HepG2 (cell line): ENCODE results near the gene DNM1. TPM values are rescaled to one million over a fixed set of nuclear protein-coding genes. Genes with fewer than 3 reads are reported as not detected.

Experiments used
- ATAC-seq: fragments of 200-7000 bp; cut with Tn5 transposase; 3 replicates; pipeline ENCODE4 v1.9.1; 2020; ENCODE audit warnings: mild to moderate bottlenecking, moderate library complexity
- BruUV-seq: library from RNA; stranded (reverse); fragments of 400-500 nt; replicated peaks from 2 replicates; lab custom pipeline; 2021; lab: Mats Ljungman, UMichigan
- CTCF ChIA-PET: fragments of 300-600 bp; formaldehyde crosslinking; extraction: SDS; loops from one replicate; lab custom pipeline; 2021; ENCODE audit warnings: low total read pairs, inconsistent platforms, low intra/inter-chr PET ratio; lab: Yijun Ruan, JAX
- POLR2A ChIA-PET: fragments of 350-600 bp; sonication (Branson Sonifier 250); formaldehyde crosslinking; loops from one replicate; lab custom pipeline; 2020; ENCODE audit warnings: antibody characterized with exemption, inconsistent platforms; lab: Yijun Ruan, JAX
- DNase-seq: peaks from one replicate; pipeline ENCODE4 v3.0.0-alpha.2; 2015; ENCODE audit warnings: low spot score
- FAIRE-seq: peaks from 3 replicates; lab custom pipeline; 2011; peaks lifted over from hg19 to GRCh38; lab: Jason Lieb, UNC
- H2AFZ ChIP-seq: one replicate; pipeline ENCODE4 v1.6.1; 2011; ENCODE audit warnings: low read length, inconsistent platforms
- H3K27ac ChIP-seq: fragments of 300-600 bp; 3 replicates; pipeline ENCODE4 v1.8.0; 2011; ENCODE audit warnings: mixed run types, mild to moderate bottlenecking, mixed read lengths, low read length, inconsistent platforms; ENCODE audit not compliant: insufficient read depth; ENCODE audit errors: extremely low read length
- H3K27me3 ChIP-seq, 2 experiments: fragments of 200-600 bp in 1 of 2; 2 replicates in 1 of 2; 3 replicates in 1 of 2; pipeline versions ENCODE4 v1.6.0 to v1.8.0; 2011; ENCODE audit warnings: low read length in 2 of 2, mild to moderate bottlenecking in 2 of 2, moderate library complexity in 2 of 2, inconsistent platforms in 1 of 2; ENCODE audit not compliant: insufficient read depth in 2 of 2, control insufficient read depth in 1 of 2
- H3K36me3 ChIP-seq, 2 experiments: fragments of 200-600 bp in 1 of 2; replicated peaks in 1 of 2; 2 replicates in 1 of 2; 3 replicates in 1 of 2; pipeline versions ENCODE4 v1.5.1 to v1.8.0; 2011; ENCODE audit warnings: low read length in 2 of 2, inconsistent platforms in 1 of 2; ENCODE audit not compliant: insufficient read depth in 2 of 2, control insufficient read depth in 1 of 2
- H3K4me1 ChIP-seq: 2 replicates; pipeline ENCODE4 v1.5.1; 2012; ENCODE audit warnings: low read length, inconsistent platforms; ENCODE audit not compliant: insufficient read depth
- H3K4me2 ChIP-seq: 2 replicates; pipeline ENCODE4 v1.6.0; 2011; ENCODE audit warnings: low read depth, low read length, inconsistent platforms
- H3K4me3 ChIP-seq, 3 experiments: fragments of 200-600 bp in 1 of 3; sonication (generic), shearing (Covaris generic) in 1 of 3; replicated peaks in 1 of 3; 2 replicates each; pipeline ENCODE4 v1.5.1; 2011 to 2016; ENCODE audit warnings: low read length in 3 of 3, inconsistent platforms in 2 of 3, low read depth in 2 of 3, mild to moderate bottlenecking in 2 of 3, control low read depth in 1 of 3, mixed read lengths in 1 of 3; ENCODE audit not compliant: insufficient read depth in 1 of 3
- H3K79me2 ChIP-seq: one replicate; pipeline ENCODE4 v1.6.1; 2011; ENCODE audit warnings: low read length, inconsistent platforms; ENCODE audit not compliant: insufficient read depth
- H3K9ac ChIP-seq: 2 replicates; pipeline ENCODE4 v1.6.0; 2011; ENCODE audit warnings: mild to moderate bottlenecking, low read depth, low read length, inconsistent platforms; ENCODE audit not compliant: insufficient read depth
- H3K9me3 ChIP-seq: 2 replicates; pipeline ENCODE4 v1.5.1; 2012; ENCODE audit warnings: mild to moderate bottlenecking, low read length
- H4K20me1 ChIP-seq: 2 replicates; pipeline ENCODE4 v1.6.0; 2011; ENCODE audit warnings: inconsistent platforms, mild to moderate bottlenecking, low read length, moderate library complexity; ENCODE audit not compliant: insufficient read depth
- ARID3A ChIP-seq: IDR thresholded peaks from 2 replicates; pipeline ENCODE4 v1.6.1; 2012; ENCODE audit warnings: low read depth, low read length, improper control_type of control experiment
- GTF3A ChIP-seq: sonication (generic); formaldehyde crosslinking; conservative IDR thresholded peaks from 2 replicates; pipeline ENCODE4 v1.4.0; 2020; ENCODE audit warnings: mild to moderate bottlenecking, missing genetic modification reagents
- HNF1B ChIP-seq: sonication (generic); formaldehyde crosslinking; IDR thresholded peaks from 2 replicates; pipeline ENCODE4 v1.5.1; 2020; ENCODE audit warnings: mild to moderate bottlenecking, moderate library complexity, missing genetic modification reagents
- POLR2AphosphoS5 ChIP-seq: IDR thresholded peaks from 2 replicates; pipeline ENCODE4 v1.6.1; 2012; ENCODE audit warnings: low read depth, low read length
- SIX4 ChIP-seq: sonication (generic); formaldehyde crosslinking; IDR thresholded peaks from 2 replicates; pipeline ENCODE4 v1.4.0; 2020; ENCODE audit warnings: missing genetic modification reagents
- ZFP91 ChIP-seq: sonication (generic); formaldehyde crosslinking; IDR thresholded peaks from 2 replicates; pipeline ENCODE4 v1.9.0; 2022; ENCODE audit warnings: missing genetic modification reagents, mild to moderate bottlenecking, borderline replicate concordance
- ZMYM3 ChIP-seq: sonication (generic); formaldehyde crosslinking; IDR thresholded peaks from 2 replicates; pipeline ENCODE4 v1.5.1; 2020; ENCODE audit warnings: mild to moderate bottlenecking, missing genetic modification reagents
- ZNF629 ChIP-seq: sonication (generic); formaldehyde crosslinking; conservative IDR thresholded peaks from 2 replicates; pipeline ENCODE4 v1.5.0; 2020; ENCODE audit warnings: missing genetic modification reagents
- WGBS: methylation state at CpG from one replicate; pipeline ENCODE4 v1.1.6; 2017; ENCODE audit warnings: low lambda C conversion rate; 5-methylcytosine and 5-hydroxymethylcytosine counted together
- in situ Hi-C: cut with HindIII; loops from 2 replicates; pipeline ENCODE4 v1.10.0; 2017; ENCODE audit warnings: low pct_unique_long_range_greater_than_20kb; ENCODE audit not compliant: extremely low pct_ligation_motif_present
- intact Hi-C: fragments of 100-400 bp; cut with micrococcal nuclease; formaldehyde crosslinking; loops from one replicate; pipeline ENCODE4 v1.10.0; 2022; ENCODE audit not compliant: unreplicated experiment
- polyA plus RNA-seq, 8 experiments: library from polyadenylated mRNA; depleted of rRNA in 3 of 8; stranded (reverse) in 7 of 8; unstranded in 1 of 8; fragments of >200 nt; fragmentation: Illumina TruSeq in 4 of 8; extraction: Trizol in 4 of 8; gene quantifications; 2 replicates each; pipeline versions ENCODE4 v1.2.1 to v1.2.3, GENCODE V29; 2011 to 2016; ENCODE audit warnings: low read depth in 4 of 8, missing spikeins in 1 of 8, mixed read lengths in 1 of 8; ENCODE audit not compliant: insufficient read depth in 1 of 8
- total RNA-seq, 5 experiments: library from RNA; depleted of rRNA; stranded (reverse); fragments of >200 nt; fragmentation: Illumina TruSeq; extraction: Trizol; gene quantifications; 2 replicates each; pipeline ENCODE4 v1.2.3, GENCODE V29; 2016; ENCODE audit warnings: low read depth in 1 of 5

DNM1 gene
- total and polyA plus RNA-seq, 2 of the 13 experiments (the other 11 are each of a cell fraction or from before 2014, with no cell fraction given): 0.13 to 0.58 TPM

- no peak overlapping the region for H3K9ac ChIP-seq
These were observed 8.8 kb downstream of the DNM1 start for GRCh38 chr9:128211981-128212281.

GRCh38 chr9:128213746-128214497 is 10.7 kb downstream of the DNM1 start:
- ChIA-PET POLR2A (no interaction called here), CTCF (no interaction called here)
- H3K4me1 ChIP-seq: peaks cover 52% of the 10 kb centered on the region
- BruUV-seq: no TSS peak
- H3K9me3 ChIP-seq: no peaks in the 10 kb centered on the region
- no peaks in the 10 kb centered on the region for H3K79me2 ChIP-seq
- H2AFZ ChIP-seq: no peak overlapping the region
- DNase-seq: no peak
- no peak overlapping the region for H3K27ac ChIP-seq
- TF ChIP-seq ZMYM3 (CRISPR knock-in tag): peak; percentile 52; the same call in 1 of the 2 replicates
- peak; percentile 5; the same call in 1 of the 2 replicates for TF ChIP-seq ZFP91
- TF ChIP-seq GTF3A: no peak
- TF ChIP-seq ZNF629 (CRISPR knock-in tag): peak; percentile 83
- TF ChIP-seq ARID3A: no peak
- peaks cover 1 to 8% of the 10 kb centered on the region in 2 experiments; a peak in 2 of 5 replicates for H3K27me3 ChIP-seq
- H3K4me3 ChIP-seq: no peak overlapping the region
- in situ Hi-C loops (no loop called here), intact Hi-C loops (no loop called here)
- H3K9ac ChIP-seq: no peak overlapping the region
- WGBS: 75% methylated on average over 10 of the region's 12 CpGs
- FAIRE-seq: no peak
- ATAC-seq: no peak
- H3K4me2 ChIP-seq: no peak overlapping the region
- H3K36me3 ChIP-seq: no peaks in the 10 kb centered on the region
- H4K20me1 ChIP-seq: no peaks in the 10 kb centered on the region

More at GRCh38 chr9:128211981-128212281, 8.8 kb downstream of the DNM1 start:
- Histone ChIP-seq H3K27ac (no peak overlapping the region), H3K4me1 (peaks cover 47% of the 10 kb centered on the region), H4K20me1 (no peaks in the 10 kb centered on the region), H3K4me2 (peak overlapping the region; percentile 45), H3K36me3 (no peaks in the 10 kb centered on the region), H3K4me3 (peak overlapping the region in 1 of 3 experiments; percentile 16; a peak in 1 of 6 replicates), H2AFZ (no peak overlapping the region), H3K27me3 (peaks cover 1 to 8% of the 10 kb centered on the region in 2 experiments; a peak in 2 of 5 replicates), H3K79me2 (no peaks in the 10 kb centered on the region), H3K9me3 (no peaks in the 10 kb centered on the region)
- ATAC-seq (no peak), DNase-seq (no peak), FAIRE-seq (no peak)
- no TSS peak for BruUV-seq
- WGBS: 8% methylated on average over 2 of the region's 2 CpGs
- intact Hi-C loops (no loop called here), in situ Hi-C loops (no loop called here)
- no peak for TF ChIP-seq POLR2AphosphoS5
- no peak for TF ChIP-seq SIX4 (CRISPR knock-in tag)
- 0 out of 2 replicates have a peak, but pooled peaks have one; percentile 27 for TF ChIP-seq HNF1B (CRISPR knock-in tag)
- CTCF ChIA-PET: no interaction called here
- POLR2A ChIA-PET: interaction anchor here (1.2 kb wide), 2 partner anchors 65 to 86 kb away, joined by 4 to 6 read pairs; partner anchors contain the start of gene SWI5
